A673 (cell line): Measurements from ENCODE around the gene RASA3. TPM values are rescaled to one million over a fixed set of nuclear protein-coding genes. Genes with fewer than 3 reads are reported as not detected.

ENCODE experiments used
- BruUV-seq: library from RNA; stranded (reverse); fragments of 400-500 nt; replicated peaks from 2 replicates; lab custom pipeline; 2021; lab: Mats Ljungman, UMichigan
- CTCF ChIA-PET: fragments of 300-600 bp; sonication (Branson Sonifier 250); formaldehyde crosslinking; loops from one replicate; lab custom pipeline; 2022; ENCODE audit warnings: antibody characterized with exemption; lab: Charles Lee
- POLR2A ChIA-PET: fragments of 300-600 bp; sonication (Branson Sonifier 250); formaldehyde crosslinking; loops from one replicate; lab custom pipeline; 2022; ENCODE audit warnings: antibody characterized with exemption; ENCODE audit not compliant: low non-redundant PET; lab: Charles Lee
- DNase-seq: peaks from one replicate; pipeline ENCODE4 v3.0.0-alpha.2; 2015; ENCODE audit warnings: low spot score
- H3K27ac ChIP-seq: fragments of 200-600 bp; sonication (generic); 2 replicates; pipeline ENCODE4 v1.5.1; 2016; ENCODE audit warnings: mixed run types, low read depth, mild to moderate bottlenecking, mixed read lengths, antibody characterized with exemption, low read length; ENCODE audit not compliant: poor library complexity, severe bottlenecking
- H3K27me3 ChIP-seq: fragments of 200-600 bp; sonication (generic); replicated peaks from 2 replicates; pipeline ENCODE4 v1.6.1; 2017; ENCODE audit warnings: mixed run types, low read depth, mild to moderate bottlenecking, mixed read lengths, antibody characterized with exemption, low read length; ENCODE audit not compliant: insufficient read depth, poor library complexity
- H3K36me3 ChIP-seq: fragments of 200-600 bp; sonication (generic); 2 replicates; pipeline ENCODE4 v1.6.1; 2016; ENCODE audit warnings: mixed run types, mild to moderate bottlenecking, mixed read lengths, antibody characterized with exemption, low read length; ENCODE audit not compliant: insufficient read depth, poor library complexity, severe bottlenecking
- H3K4me1 ChIP-seq: fragments of 200-600 bp; sonication (generic); 2 replicates; pipeline ENCODE4 v1.6.1; 2017; ENCODE audit warnings: mixed run types, mild to moderate bottlenecking, mixed read lengths, antibody characterized with exemption, low read length; ENCODE audit not compliant: insufficient read depth, poor library complexity, severe bottlenecking
- H3K4me3 ChIP-seq: fragments of 200-600 bp; sonication (generic); 2 replicates; pipeline ENCODE4 v1.5.1; 2016; ENCODE audit warnings: low read depth, mixed run types, mild to moderate bottlenecking, mixed read lengths, low read length; ENCODE audit not compliant: poor library complexity, severe bottlenecking
- H3K9me3 ChIP-seq: fragments of 200-600 bp; sonication (generic); 2 replicates; pipeline ENCODE4 v1.6.1; 2016; ENCODE audit warnings: mixed run types, low read depth, mild to moderate bottlenecking, mixed read lengths, antibody characterized with exemption, low read length; ENCODE audit not compliant: poor library complexity, severe bottlenecking
- CTCF ChIP-seq: fragments of 300-800, 200-600 bp; sonication (generic); conservative IDR thresholded peaks from 2 replicates; pipeline ENCODE4 v1.5.1; 2017; ENCODE audit warnings: low read depth, mild to moderate bottlenecking, antibody characterized with exemption, low read length, moderate library complexity, mixed read lengths
- EZH2 ChIP-seq: fragments of 200-600 bp; sonication (generic); IDR thresholded peaks from 2 replicates; pipeline ENCODE4 v1.6.1; 2017; ENCODE audit warnings: borderline replicate concordance, low read depth, mild to moderate bottlenecking, mixed read lengths, antibody characterized with exemption, low read length; ENCODE audit not compliant: poor library complexity, severe bottlenecking
- intact Hi-C: fragments of 100-400 bp; cut with micrococcal nuclease; formaldehyde crosslinking; loops from one replicate; pipeline ENCODE4 v1.10.0; 2022; ENCODE audit not compliant: unreplicated experiment
- total RNA-seq: library from RNA; stranded (reverse); gene quantifications from 2 replicates; pipeline ENCODE4 v1.2.3, GENCODE V29; 2021

The RASA3 gene
- total RNA-seq, 1 experiment from 2014 or later, result 22.1 TPM

- Histone ChIP-seq H3K27ac (no peak overlapping the region), H3K4me3 (no peak overlapping the region), H3K36me3 (no peaks in the 10 kb centered on the region), H3K27me3 (no peaks in the 10 kb centered on the region), H3K4me1 (peaks cover 11% of the 10 kb centered on the region), H3K9me3 (no peaks in the 10 kb centered on the region)
- CTCF ChIA-PET, result no interaction called here
- BruUV-seq, result no TSS peak
- no peak for DNase-seq
- TF ChIP-seq EZH2 (no peak), CTCF (no peak)
- intact Hi-C loops, result no loop called here
- POLR2A ChIA-PET, result no interaction called here
Measured at GRCh38 chr13:114035583-114036531, 96.6 kb downstream of the RASA3 start.

DNA sequence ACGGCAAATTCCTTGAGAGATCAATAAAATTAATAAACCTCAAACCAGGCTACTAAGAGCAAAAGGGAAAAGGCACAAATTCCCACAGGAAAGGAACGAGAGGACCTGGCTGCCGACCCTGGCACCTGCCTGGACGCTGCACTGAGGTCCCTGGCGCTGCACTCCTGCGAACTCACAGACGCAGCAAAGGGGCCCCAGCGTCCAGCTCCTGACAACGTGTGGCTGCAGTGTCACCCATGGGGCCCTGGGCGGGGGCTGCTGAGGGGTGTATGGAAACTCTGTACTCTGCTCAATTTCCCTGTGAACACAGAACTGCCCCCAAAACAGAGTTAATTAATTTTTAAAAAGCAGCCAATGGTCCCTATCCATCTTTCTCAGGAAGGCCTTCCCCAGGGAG, 97.2 kb downstream of the RASA3 start:
- H3K4me1 ChIP-seq, result peaks cover 11% of the 10 kb centered on the region
- POLR2A ChIA-PET, result no interaction called here
- H3K9me3 ChIP-seq, result no peaks in the 10 kb centered on the region
- CTCF ChIA-PET, result no interaction called here
- no peak overlapping the region for H3K27ac ChIP-seq
- TF ChIP-seq EZH2 (no peak), CTCF (no peak)
- intact Hi-C loops, result no loop called here
- H3K27me3 ChIP-seq, result no peaks in the 10 kb centered on the region
- H3K36me3 ChIP-seq, result no peaks in the 10 kb centered on the region
- H3K4me3 ChIP-seq, result no peak overlapping the region
- no peak for DNase-seq
- BruUV-seq, result no TSS peak

DNA sequence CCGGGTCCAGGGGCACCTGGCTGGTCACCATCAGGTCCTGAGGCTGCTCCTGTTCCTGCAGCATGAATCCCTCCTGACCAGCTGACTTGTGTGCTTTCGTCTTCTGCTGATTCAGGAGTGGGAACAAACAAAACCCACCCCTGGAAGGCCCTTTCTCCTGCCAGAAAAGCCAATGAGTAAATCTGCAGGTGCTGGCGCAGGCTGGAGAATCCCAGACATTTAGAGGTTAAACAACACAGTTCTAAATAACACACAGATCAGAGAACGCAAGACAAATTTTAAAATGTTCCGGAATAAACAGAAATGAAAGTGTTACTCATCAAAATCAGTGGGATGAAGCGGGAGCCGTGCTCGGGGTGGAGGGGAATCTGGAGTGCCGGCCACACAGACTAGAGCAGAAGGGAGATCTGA, 97.9 kb downstream of the RASA3 start:
- Histone ChIP-seq H3K4me3 (no peak overlapping the region), H3K36me3 (no peaks in the 10 kb centered on the region), H3K27me3 (no peaks in the 10 kb centered on the region), H3K4me1 (peaks cover 11% of the 10 kb centered on the region), H3K9me3 (no peaks in the 10 kb centered on the region), H3K27ac (no peak overlapping the region)
- intact Hi-C loops, result no loop called here
- TF ChIP-seq EZH2 (no peak), CTCF (no peak)
- no peak for DNase-seq
- ChIA-PET CTCF (no interaction called here), POLR2A (interaction anchor here (0.6 kb wide), 1 partner anchor 93 kb away, joined by 3 read pairs; no protein-coding TSS in a partner anchor)
- BruUV-seq, result no TSS peak
